K562 (cell line): ENCODE results near the gene MBP. TPM values are rescaled to one million over a fixed set of nuclear protein-coding genes. Genes with fewer than 3 reads are reported as not detected.

Experiments
- ATAC-seq: fragments of 200-7000 bp; cut with Tn5 transposase; 3 replicates; pipeline ENCODE4 v1.9.1; 2020; ENCODE audit warnings: moderate library complexity
- BruUV-seq: library from RNA; stranded (reverse); fragments of 400-500 nt; replicated peaks from 2 replicates; lab custom pipeline; 2021; lab: Mats Ljungman, UMichigan
- CTCF ChIA-PET: fragments of 300-600 bp; formaldehyde crosslinking; extraction: SDS; loops from one replicate; lab custom pipeline; 2021; ENCODE audit warnings: low intra/inter-chr PET ratio; lab: Yijun Ruan, JAX
- POLR2A ChIA-PET: fragments of 300-600, 350-650 bp; sonication (Branson Sonifier 250); formaldehyde crosslinking; extraction: SDS; loops from one replicate; lab custom pipeline; 2021; ENCODE audit warnings: antibody characterized with exemption, inconsistent platforms; lab: Yijun Ruan, JAX
- DNase-seq, 4 experiments: peaks; one replicate each; pipeline versions ENCODE4 v3.0.0 to v3.0.0-alpha.2; 2011 to 2018; ENCODE audit warnings: low spot score in 3 of 4, mixed read lengths in 3 of 4; ENCODE audit errors: extremely low read depth in 1 of 4
- FAIRE-seq: peaks from 2 replicates; lab custom pipeline; 2011; peaks lifted over from hg19 to GRCh38; lab: Jason Lieb, UNC
- H2AFZ ChIP-seq: 2 replicates; pipeline ENCODE4 v1.6.0; 2011; ENCODE audit warnings: low read depth, low read length, control low read depth, inconsistent platforms
- H3K27ac ChIP-seq: fragments of 200-600 bp; 3 replicates; pipeline ENCODE4 v1.8.0; 2011; ENCODE audit warnings: low read depth, mild to moderate bottlenecking, control low read depth, inconsistent platforms, low read length, moderate library complexity, mixed read lengths; ENCODE audit errors: extremely low read depth
- H3K27me3 ChIP-seq, 2 experiments: fragments of 300-600 bp in 1 of 2; 2 replicates in 1 of 2; 3 replicates in 1 of 2; pipeline versions ENCODE4 v1.6.0 to v1.8.0; 2011; ENCODE audit warnings: inconsistent platforms in 2 of 2, low read length in 2 of 2, mild to moderate bottlenecking in 1 of 2, mixed read lengths in 1 of 2, moderate library complexity in 1 of 2; ENCODE audit not compliant: control insufficient read depth in 2 of 2, insufficient read depth in 2 of 2
- H3K36me3 ChIP-seq: fragments of 300-600 bp; 3 replicates; pipeline ENCODE4 v1.8.0; 2011; ENCODE audit warnings: mild to moderate bottlenecking, low read length, inconsistent platforms; ENCODE audit not compliant: control insufficient read depth, insufficient read depth
- H3K4me1 ChIP-seq, 2 experiments: fragments of 200-600 bp in 1 of 2; replicated peaks in 1 of 2; 2 replicates in 1 of 2; 3 replicates in 1 of 2; pipeline versions ENCODE4 v1.5.1 to v1.8.0; 2011; ENCODE audit warnings: inconsistent platforms in 2 of 2, low read length in 2 of 2, mild to moderate bottlenecking in 1 of 2, mixed read lengths in 1 of 2, moderate library complexity in 1 of 2; ENCODE audit not compliant: control insufficient read depth in 2 of 2, insufficient read depth in 2 of 2
- H3K4me2 ChIP-seq: 2 replicates; pipeline ENCODE4 v1.6.1; 2011; ENCODE audit warnings: low read length, control low read depth, inconsistent platforms, mixed read lengths; ENCODE audit not compliant: insufficient read depth
- H3K4me3 ChIP-seq: fragments of 200-600 bp; sonication (generic), shearing (Covaris generic); 2 replicates; pipeline ENCODE4 v1.5.1; 2016; ENCODE audit warnings: control low read depth, inconsistent platforms
- H3K79me2 ChIP-seq: fragments of 200-600 bp; 3 replicates; pipeline ENCODE4 v1.8.0; 2011; ENCODE audit warnings: low read length, inconsistent platforms; ENCODE audit not compliant: control insufficient read depth, insufficient read depth
- H3K9ac ChIP-seq, 2 experiments: 2 replicates each; pipeline versions ENCODE4 v1.6.0 to v1.6.1; 2011; ENCODE audit warnings: low read depth in 2 of 2, low read length in 2 of 2, control low read depth in 1 of 2, inconsistent platforms in 1 of 2, mild to moderate bottlenecking in 1 of 2, mixed read lengths in 1 of 2; ENCODE audit not compliant: insufficient read depth in 1 of 2
- H3K9me1 ChIP-seq: one replicate; pipeline ENCODE4 v1.6.0; 2011; ENCODE audit warnings: inconsistent platforms, mild to moderate bottlenecking, low read length, moderate library complexity; ENCODE audit not compliant: control insufficient read depth, insufficient read depth
- H3K9me3 ChIP-seq: replicated peaks from 2 replicates; pipeline ENCODE4 v1.5.1; 2011; ENCODE audit warnings: low read depth, low read length, inconsistent platforms; ENCODE audit not compliant: control insufficient read depth, insufficient read depth
- H4K20me1 ChIP-seq: replicated peaks from 2 replicates; pipeline ENCODE4 v1.6.1; 2011; ENCODE audit warnings: low read length, inconsistent platforms, mixed read lengths; ENCODE audit not compliant: control insufficient read depth, insufficient read depth
- CBFA2T3 ChIP-seq: fragments of 450-650 bp; IDR thresholded peaks from 2 replicates; pipeline ENCODE4 v1.6.1; 2017
- JUND ChIP-seq, 2 experiments: IDR thresholded peaks; 2 replicates in 1 of 2; 3 replicates in 1 of 2; pipeline ENCODE4 v1.6.1; 2011; ENCODE audit warnings: borderline replicate concordance in 2 of 2, low read depth in 2 of 2, low read length in 2 of 2, improper control_type of control experiment in 1 of 2, missing biosample characterization in 1 of 2, missing genetic modification characterization in 1 of 2, missing genetic modification reagents in 1 of 2
- MIER1 ChIP-seq: fragments of 450-650 bp; IDR thresholded peaks from 2 replicates; pipeline ENCODE4 v1.6.1; 2016; ENCODE audit warnings: antibody characterized with exemption, mild to moderate bottlenecking, low read depth
- MTA2 ChIP-seq: fragments of 450-650 bp; IDR thresholded peaks from 2 replicates; pipeline ENCODE4 v1.6.1; 2016; ENCODE audit warnings: low read depth
- SMAD4 ChIP-seq: fragments of 250-450 bp; sonication (Bioruptor Pico); conservative IDR thresholded peaks from 2 replicates; pipeline ENCODE4 v1.8.0; 2021; ENCODE audit warnings: inconsistent platforms, mild to moderate bottlenecking, moderate library complexity
- WGBS: fragments of 100-300 bp; shearing (Covaris generic); methylation state at CpG from one replicate; pipeline ENCODE4 v1.1.6; 2016; ENCODE audit warnings: low coverage, mixed read lengths; ENCODE audit not compliant: insufficient coverage; ENCODE audit errors: missing lambda C conversion rate; 5-methylcytosine and 5-hydroxymethylcytosine counted together
- in situ Hi-C: fragments of 300-500 bp; cut with MboI; formaldehyde crosslinking; loops from 4 replicates; pipeline ENCODE4 v1.15.0; 2018; ENCODE audit warnings: inconsistent platforms, mixed read lengths
- intact Hi-C: fragments of 100-400 bp; cut with micrococcal nuclease; formaldehyde crosslinking; loops from 2 replicates; pipeline ENCODE4 v1.14.2; 2022
- polyA plus RNA-seq, 8 experiments: library from polyadenylated mRNA; depleted of rRNA in 4 of 8; stranded (reverse) in 5 of 8; unstranded in 3 of 8; fragments of >200 nt; fragmentation: Nextera tagmentation in 2 of 8; fragmentation: Illumina TruSeq in 1 of 8; extraction: Ambion mirVana in 2 of 8; extraction: Trizol in 1 of 8; gene quantifications; 2 replicates each; pipeline versions ENCODE4 v1.2.1 to v1.2.3, GENCODE V29; 2011 to 2014; ENCODE audit warnings: inconsistent platforms in 1 of 8, missing spikeins in 1 of 8
- total RNA-seq, 7 experiments: library from RNA; depleted of rRNA in 6 of 7; stranded (reverse); fragments of >200 nt in 6 of 7; fragmentation: Illumina TruSeq in 2 of 7; extraction: Trizol in 2 of 7; gene quantifications; 2 replicates each; pipeline versions ENCODE4 v1.2.1 to v1.2.3, GENCODE V29; 2011 to 2021; ENCODE audit warnings: low replicate concordance in 1 of 7
- TF ChIP-seq, protein P1 (sequence below): sonication (generic); formaldehyde crosslinking; IDR thresholded peaks from 2 replicates; pipeline ENCODE4 v1.8.1; 2023; ENCODE audit warnings: mild to moderate bottlenecking, missing genetic modification reagents

Gene MBP
- total and polyA plus RNA-seq, 9 of the 15 experiments (the other 6 are each of a cell fraction or from before 2014, with no cell fraction given) = 0.09 TPM; not detected in 8

DNA sequence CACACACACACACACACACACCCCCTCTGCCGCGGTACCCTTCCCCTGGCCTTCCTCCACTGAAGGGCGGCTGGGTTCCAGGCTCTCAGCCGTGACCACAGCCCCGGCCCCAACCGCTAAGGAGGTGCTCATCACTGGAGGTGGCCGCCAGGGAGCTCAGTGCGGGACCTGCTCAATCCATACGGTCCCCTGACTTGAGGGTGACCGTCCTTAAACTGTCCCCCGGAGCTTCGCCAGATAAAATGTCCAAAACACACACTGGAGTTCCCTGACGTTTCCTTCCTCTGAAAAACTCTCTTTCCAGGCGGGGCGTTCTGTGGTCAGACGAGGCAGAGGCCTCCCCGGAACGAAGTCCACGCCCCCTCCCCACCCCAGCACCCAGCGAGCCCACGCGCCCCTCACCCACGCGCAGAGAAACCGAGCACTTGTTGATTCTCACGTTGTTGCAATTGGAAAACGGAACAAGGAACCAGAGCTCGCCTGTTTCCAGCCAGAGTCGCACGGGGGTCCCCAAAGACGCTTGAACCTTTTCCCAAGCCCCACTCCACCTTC, 1.4 kb downstream of the MBP start:
- Histone ChIP-seq H3K27me3 (peaks cover 0 to 4% of the 10 kb centered on the region in 2 experiments; a peak in 2 of 5 replicates), H3K4me3 (no peak overlapping the region), H3K4me1 (no peaks in the 10 kb centered on the region), H3K4me2 (no peak overlapping the region), H2AFZ (no peak overlapping the region), H3K9me3 (no peaks in the 10 kb centered on the region), H3K9ac (no peak overlapping the region), H3K9me1 (no peaks in the 10 kb centered on the region), H3K27ac (no peak overlapping the region), H3K79me2 (no peaks in the 10 kb centered on the region), H3K36me3 (no peaks in the 10 kb centered on the region), H4K20me1 (no peaks in the 10 kb centered on the region)
- ATAC-seq = no peak; the same call in 2 of the 3 replicates
- FAIRE-seq = no peak
- ChIA-PET CTCF (no interaction called here), POLR2A (no interaction called here)
- intact Hi-C loops (no loop called here), in situ Hi-C loops (no loop called here)
- DNase-seq = no peak
- TF ChIP-seq JUND (IDR thresholded peaks at IDR 0.05; ENCODE audit: borderline replicate concordance, low read depth, low read length) (no peak), JUND (tag; IDR thresholded peaks at IDR 0.05; ENCODE audit: borderline replicate concordance, low read depth, low read length) (no peak)
- WGBS = 5% methylated on average over 7 of the region's 31 CpGs
- no TSS peak for BruUV-seq

- Histone ChIP-seq H3K79me2 (no peaks in the 10 kb centered on the region), H3K36me3 (no peaks in the 10 kb centered on the region), H3K27ac (no peak overlapping the region), H3K27me3 (peaks cover 0 to 4% of the 10 kb centered on the region in 2 experiments; a peak in 2 of 5 replicates), H3K4me1 (no peaks in the 10 kb centered on the region), H4K20me1 (no peaks in the 10 kb centered on the region), H3K9me1 (no peaks in the 10 kb centered on the region), H3K4me3 (no peak overlapping the region), H2AFZ (no peak overlapping the region), H3K4me2 (no peak overlapping the region), H3K9me3 (no peaks in the 10 kb centered on the region), H3K9ac (no peak overlapping the region)
- POLR2A ChIA-PET = no interaction called here
- 0% methylated on average over 19 of the region's 27 CpGs for WGBS
- TF ChIP-seq MIER1 (no peak), MTA2 (no peak), CBFA2T3 (peak; percentile 42; the same call in 1 of the 2 replicates), SMAD4 (0 out of 2 replicates have a peak, but pooled peaks have one; percentile 13)
- TF ChIP-seq, protein P1, sequence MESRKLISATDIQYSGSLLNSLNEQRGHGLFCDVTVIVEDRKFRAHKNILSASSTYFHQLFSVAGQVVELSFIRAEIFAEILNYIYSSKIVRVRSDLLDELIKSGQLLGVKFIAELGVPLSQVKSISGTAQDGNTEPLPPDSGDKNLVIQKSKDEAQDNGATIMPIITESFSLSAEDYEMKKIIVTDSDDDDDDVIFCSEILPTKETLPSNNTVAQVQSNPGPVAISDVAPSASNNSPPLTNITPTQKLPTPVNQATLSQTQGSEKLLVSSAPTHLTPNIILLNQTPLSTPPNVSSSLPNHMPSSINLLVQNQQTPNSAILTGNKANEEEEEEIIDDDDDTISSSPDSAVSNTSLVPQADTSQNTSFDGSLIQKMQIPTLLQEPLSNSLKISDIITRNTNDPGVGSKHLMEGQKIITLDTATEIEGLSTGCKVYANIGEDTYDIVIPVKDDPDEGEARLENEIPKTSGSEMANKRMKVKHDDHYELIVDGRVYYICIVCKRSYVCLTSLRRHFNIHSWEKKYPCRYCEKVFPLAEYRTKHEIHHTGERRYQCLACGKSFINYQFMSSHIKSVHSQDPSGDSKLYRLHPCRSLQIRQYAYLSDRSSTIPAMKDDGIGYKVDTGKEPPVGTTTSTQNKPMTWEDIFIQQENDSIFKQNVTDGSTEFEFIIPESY (CRISPR knock-in tag) = no peak
- DNase-seq = peak in 1 of 4 experiments; percentile 18
- intact Hi-C loops (no loop called here), in situ Hi-C loops (no loop called here)
- BruUV-seq = no TSS peak
- CTCF ChIA-PET = no interaction called here
- no peak for ATAC-seq
- FAIRE-seq = no peak
Measured at GRCh38 chr18:77130229-77131099, 2.1 kb downstream of the MBP start.
